CD4-positive, alpha-beta T cell treated with Interleukin-21 for 1 hour (primary cell): Measurements from ENCODE around the gene ALPL.

Source experiments
- DNase-seq: peaks from one replicate; pipeline ENCODE4 v3.0.0-alpha.2; 2020

Gene ALPL

GRCh38 chr1:21621761-21622436 lies 112.7 kb downstream of the ALPL start:
- DNase-seq: no peak

- peak; percentile 40 for DNase-seq
These were observed 113.5 kb downstream of the ALPL start for GRCh38 chr1:21622466-21623315.

- DNase-seq: no peak
These were observed 114.3 kb downstream of the ALPL start for GRCh38 chr1:21623410-21623961.

- DNase-seq: no peak
These were observed 115.6 kb downstream of the ALPL start for GRCh38 chr1:21624571-21625389.

GRCh38 chr1:21625390-21626190 lies 116.4 kb downstream of the ALPL start:
- no peak for DNase-seq

GRCh38 chr1:21626921-21627339 lies 117.7 kb downstream of the ALPL start:
- DNase-seq: no peak
